Ovary (tissue), 9 donors: ENCODE measurements around the gene GABBR2. TPM values are rescaled to one million over a fixed set of nuclear protein-coding genes. Genes with fewer than 3 reads are reported as not detected.

Experiments used
- DNase-seq, 5 donors: peaks; one replicate each; pipeline ENCODE4 v3.0.0-alpha.2; 2019 to 2020
- H3K27ac ChIP-seq, 2 donors: fragments of 200-600 bp; one replicate each; pipeline versions ENCODE4 v1.5.1 to v1.8.0; 2019 to 2022
- H3K27me3 ChIP-seq: fragments of 200-600 bp; one replicate; pipeline ENCODE4 v1.8.0; 2022
- H3K36me3 ChIP-seq: fragments of 200-600 bp; sonication (generic); one replicate; pipeline ENCODE4 v1.5.1; 2019
- H3K4me1 ChIP-seq: one replicate; pipeline ENCODE4 v1.8.1; 2013; ENCODE audit warnings: mild to moderate bottlenecking, moderate library complexity; ENCODE audit not compliant: insufficient read depth
- H3K4me3 ChIP-seq: fragments of 200-600 bp; sonication (generic); one replicate; pipeline ENCODE4 v1.5.1; 2017
- H3K9me3 ChIP-seq, 2 donors: fragments of 200-600 bp in 1 of 2; sonication (generic) in 1 of 2; one replicate each; pipeline versions ENCODE4 v1.5.1 to v1.8.1; 2013 to 2019; ENCODE audit warnings: mild to moderate bottlenecking in 1 of 2, moderate library complexity in 1 of 2
- CTCF ChIP-seq, 3 donors: fragments of 450-650 bp in 2 of 3; fragments of 200-600 bp in 1 of 3; IDR thresholded peaks; one replicate each; pipeline versions ENCODE4 v1.5.1 to v1.8.0; 2016 to 2022; ENCODE audit warnings: antibody characterized with exemption in 3 of 3, mild to moderate bottlenecking in 1 of 3
- EP300 ChIP-seq: sonication (generic); formaldehyde crosslinking; IDR thresholded peaks from one replicate; pipeline ENCODE4 v1.6.1; 2017; ENCODE audit warnings: antibody characterized with exemption
- POLR2A ChIP-seq: fragments of 450-650 bp; IDR thresholded peaks from one replicate; pipeline ENCODE4 v1.6.1; 2017; ENCODE audit warnings: antibody characterized with exemption, mild to moderate bottlenecking, moderate library complexity
- WGBS, 3 donors: extraction: QIAGEN DNeasy Blood & Tissue Kit in 1 of 3; methylation state at CpG; one replicate each; pipeline versions ENCODE4 v1.1.5 to v1.1.7; 2013 to 2017; 5-methylcytosine and 5-hydroxymethylcytosine counted together
- intact Hi-C, 4 donors: fragments of 100-400 bp; cut with DNase I; formaldehyde crosslinking; loops; one replicate each; pipeline versions ENCODE4 v1.11.0 to v1.15.1; 2022 to 2023
- polyA plus RNA-seq, 2 donors: library from polyadenylated mRNA; stranded (reverse); fragments of 200-250 nt in 1 of 2; fragments of 350-450 nt in 1 of 2; fragmentation: Illumina TruSeq in 1 of 2; extraction: RNeasy Lipid Tissue Mini Kit (QIAGEN cat#74804) in 1 of 2; gene quantifications; one replicate each; pipeline ENCODE4 v1.2.3, GENCODE V29; 2013 to 2014
- total RNA-seq, 7 donors: library from RNA; depleted of rRNA in 2 of 7; stranded (reverse); fragments of >200 nt in 2 of 7; fragmentation: NEBNext Ultra II Directional in 3 of 7; extraction: Animal tissue kit (Norgen Biotek cat#: 25700) in 3 of 7; gene quantifications; one replicate each; pipeline versions ENCODE4 v1.1.0 to v1.2.4, GENCODE V29; 2016 to 2023
- donor health status: DM: no; HTN: no; CAD: no; lungs with moderate emphysema.
- donor health status: DM: no; HTN: no; CAD: no.
- donor health status: Bipolar disorder and iron deficiency.
- donor health status: DM: yes; HTN: yes; CAD: no.
- donor health status: DM: no; HTN: no; CAD: no.
- donor health status: DM: yes; HTN: yes; CAD: no.

GABBR2 gene
- total and polyA plus RNA-seq, 9 donors = 0.05 to 0.30 (median 0.22) TPM; not detected in 6

DNA sequence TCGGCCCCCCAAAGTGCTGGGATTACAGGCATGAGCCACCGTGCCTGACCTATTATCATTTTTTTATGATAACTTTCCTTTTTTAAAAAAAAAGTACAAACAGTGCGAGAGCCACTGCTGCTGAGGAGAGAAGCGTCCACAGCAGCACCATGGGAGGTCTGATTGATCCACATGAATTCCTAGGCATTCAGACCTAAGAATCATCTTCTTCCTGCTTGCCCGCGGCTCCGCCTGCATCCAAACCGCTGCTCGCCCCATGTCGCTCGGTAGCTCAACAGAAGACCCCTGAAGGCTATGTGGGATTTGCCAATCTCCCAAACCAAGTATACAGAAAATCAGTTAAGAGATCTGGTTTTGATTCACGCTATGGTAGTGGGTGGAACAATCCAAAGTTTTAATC lies 102.0 kb downstream of the GABBR2 start:
- Histone ChIP-seq H3K4me3 (no peak overlapping the region), H3K9me3 (no peaks in the 10 kb centered on the region), H3K36me3 (no peaks in the 10 kb centered on the region), H3K27ac (no peak overlapping the region), H3K4me1 (no peaks in the 10 kb centered on the region), H3K27me3 (no peaks in the 10 kb centered on the region)
- no peak for DNase-seq
- 87 to 92% (median 90%) methylated on average over 12 of the region's 12 CpGs for WGBS, 3 donors
- no peak for TF ChIP-seq POLR2A
- TF ChIP-seq CTCF (IDR thresholded peaks at IDR 0.05) = no peak
- TF ChIP-seq EP300 = no peak
- intact Hi-C loops = no loop called here

DNA sequence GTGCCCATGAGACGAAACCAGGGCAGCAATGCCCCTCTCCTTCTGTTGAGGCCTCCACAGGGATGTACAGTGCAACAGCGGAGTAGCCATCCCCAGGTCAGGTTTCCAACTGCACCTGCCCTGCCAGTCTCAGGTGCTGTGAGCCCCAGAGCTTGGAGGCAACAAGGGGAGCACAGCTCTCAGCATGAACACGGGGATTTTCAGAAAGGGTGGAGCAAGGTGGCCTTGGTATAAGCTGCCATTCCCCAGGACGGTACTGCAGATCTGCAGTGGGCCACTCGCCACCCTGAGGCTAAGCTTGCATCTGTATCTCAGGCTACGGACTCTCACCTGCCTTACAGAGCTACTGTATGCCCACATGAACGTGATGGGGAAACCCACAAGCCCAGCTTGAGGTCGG lies 103.6 kb downstream of the GABBR2 start:
- no peaks in the 10 kb centered on the region for H3K4me1 ChIP-seq
- H3K27ac ChIP-seq = no peak overlapping the region
- H3K9me3 ChIP-seq = no peaks in the 10 kb centered on the region
- H3K27me3 ChIP-seq = no peaks in the 10 kb centered on the region
- H3K36me3 ChIP-seq = no peaks in the 10 kb centered on the region
- TF ChIP-seq CTCF (IDR thresholded peaks at IDR 0.05) = no peak
- no peak for TF ChIP-seq EP300
- TF ChIP-seq POLR2A = no peak
- DNase-seq = no peak
- intact Hi-C loops = no loop called here
- 75 to 81% (median 75%) methylated on average over 8 of the region's 8 CpGs for WGBS, 3 donors
- H3K4me3 ChIP-seq = no peak overlapping the region

DNA sequence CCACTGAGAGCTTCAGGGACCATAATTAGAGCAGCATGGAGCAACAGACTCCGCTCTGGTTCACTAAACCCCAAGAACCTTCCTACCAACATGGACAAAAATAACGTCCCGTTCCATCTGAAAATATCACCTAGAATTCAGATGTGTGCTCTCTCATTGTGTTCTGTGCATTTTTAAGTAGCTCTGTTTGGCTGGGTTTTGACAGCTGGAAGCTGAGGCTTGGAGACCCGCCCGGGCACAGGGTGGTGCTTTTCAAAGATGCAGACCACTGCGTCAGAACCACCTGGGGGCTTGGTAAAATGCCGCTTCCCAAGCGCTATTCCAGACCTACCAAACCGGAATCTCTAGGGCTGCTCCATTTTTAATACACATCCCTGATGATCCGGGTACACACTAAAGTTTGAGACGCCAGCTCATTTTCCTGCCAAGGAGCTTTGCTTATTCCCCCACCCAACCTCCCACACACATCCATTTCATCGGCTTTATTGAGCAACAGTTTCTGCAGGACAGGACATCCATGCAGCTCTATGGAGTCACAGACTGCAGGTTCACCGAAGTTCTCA lies 104.8 kb downstream of the GABBR2 start:
- intact Hi-C loops = loop anchor here in 1 of 4 donors (5.0 kb wide), 1 partner anchor 917 kb away; no protein-coding TSS in a partner anchor
- Histone ChIP-seq H3K27ac (no peak overlapping the region), H3K36me3 (no peaks in the 10 kb centered on the region), H3K4me1 (no peaks in the 10 kb centered on the region), H3K4me3 (no peak overlapping the region), H3K9me3 (no peaks in the 10 kb centered on the region), H3K27me3 (no peaks in the 10 kb centered on the region)
- 70 to 82% (median 79%) methylated on average over 13 of the region's 13 CpGs for WGBS, 3 donors
- TF ChIP-seq POLR2A (no peak), CTCF (IDR thresholded peaks at IDR 0.05) (no peak), EP300 (no peak)
- no peak for DNase-seq

GRCh38 chr9:98602839-98603500 lies 105.8 kb downstream of the GABBR2 start:
- no peak overlapping the region for H3K4me3 ChIP-seq
- intact Hi-C loops = loop anchor here in 1 of 4 donors (5.0 kb wide), 1 partner anchor 916 kb away; no protein-coding TSS in a partner anchor
- DNase-seq = no peak
- 24 to 30% (median 26%) methylated on average over 5 of the region's 5 CpGs for WGBS, 3 donors
- no peaks in the 10 kb centered on the region for H3K4me1 ChIP-seq
- TF ChIP-seq EP300 (no peak), POLR2A (no peak), CTCF (IDR thresholded peaks at IDR 0.05) (no peak)
- H3K27ac ChIP-seq = no peak overlapping the region
- no peaks in the 10 kb centered on the region for H3K36me3 ChIP-seq
- no peaks in the 10 kb centered on the region for H3K27me3 ChIP-seq
- no peaks in the 10 kb centered on the region for H3K9me3 ChIP-seq
